Activated T-cell treated with anti-CD3 and anti-CD28 coated beads for 4 hours (primary cell): ENCODE measurements around the gene TLE4.
"Not testable (repeated sequence)": the region's sequence is repeated elsewhere in the genome, so short reads cannot be mapped to it uniquely, and the experiment has no call there.

ENCODE experiments used
- DNase-seq: peaks from one replicate; pipeline ENCODE4 v3.0.0-alpha.2; 2020

TLE4 gene

DNA sequence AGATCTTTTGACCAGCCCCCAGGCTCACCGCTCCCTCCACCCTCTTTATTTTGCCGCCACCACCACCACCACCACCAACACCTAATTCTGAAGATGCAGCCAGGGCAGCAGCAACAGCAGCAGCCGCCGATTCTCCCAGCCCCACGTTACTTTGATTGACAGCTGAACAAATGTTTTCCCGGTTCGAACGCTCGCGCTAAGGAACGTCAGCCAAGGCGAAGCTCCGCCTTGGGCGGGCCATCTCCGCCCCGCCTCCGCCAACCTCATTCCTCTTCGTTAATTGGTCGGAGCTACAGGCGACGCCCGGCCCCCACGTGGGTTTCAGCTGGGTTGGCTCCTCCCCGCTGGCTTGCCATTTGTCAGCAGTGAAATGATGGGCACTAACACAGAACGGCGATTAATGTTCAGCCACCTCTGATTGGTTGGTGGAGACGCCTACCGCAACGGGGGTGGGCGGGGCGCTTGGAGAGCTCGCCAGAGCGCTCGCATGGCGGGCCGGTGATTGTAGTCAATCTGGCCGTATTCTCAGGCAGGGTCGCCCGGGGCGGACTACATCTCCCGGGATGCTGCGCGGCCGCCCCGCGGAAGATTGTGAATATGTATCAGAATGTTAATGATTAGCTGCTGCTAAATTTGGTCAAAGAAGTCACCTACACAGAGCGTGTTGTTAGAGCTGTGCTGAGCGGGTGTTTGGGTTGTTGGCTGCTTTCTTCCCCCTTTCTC lies at the start of gene TLE4:
Gene TLE4, plus strand, starts transcription at position 657 of the 723 bp plus-strand sequence. CDS start 826 bp downstream, outside the sequence.
- peak; percentile 99 for DNase-seq

DNA sequence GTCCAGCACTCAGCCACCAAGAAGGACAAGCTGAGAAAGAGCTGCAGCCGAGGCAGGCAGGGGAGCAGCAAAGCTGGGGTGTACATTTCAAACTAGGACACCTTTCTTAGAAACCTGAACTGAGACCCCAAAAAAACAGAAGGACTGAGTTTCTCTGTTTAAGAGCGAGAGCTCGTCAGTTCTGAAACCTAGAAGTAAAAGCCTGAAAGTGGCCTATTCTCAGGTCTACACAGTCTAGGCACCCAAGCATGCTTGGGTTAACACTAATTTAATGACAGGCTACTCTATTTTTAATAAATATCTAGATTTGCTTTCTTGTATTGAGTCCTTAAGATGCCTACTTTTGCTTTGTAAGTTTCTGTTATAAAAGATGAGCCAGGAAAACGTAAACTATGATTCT lies 49.0 kb upstream of the TLE4 start:
- DNase-seq = no peak

DNA sequence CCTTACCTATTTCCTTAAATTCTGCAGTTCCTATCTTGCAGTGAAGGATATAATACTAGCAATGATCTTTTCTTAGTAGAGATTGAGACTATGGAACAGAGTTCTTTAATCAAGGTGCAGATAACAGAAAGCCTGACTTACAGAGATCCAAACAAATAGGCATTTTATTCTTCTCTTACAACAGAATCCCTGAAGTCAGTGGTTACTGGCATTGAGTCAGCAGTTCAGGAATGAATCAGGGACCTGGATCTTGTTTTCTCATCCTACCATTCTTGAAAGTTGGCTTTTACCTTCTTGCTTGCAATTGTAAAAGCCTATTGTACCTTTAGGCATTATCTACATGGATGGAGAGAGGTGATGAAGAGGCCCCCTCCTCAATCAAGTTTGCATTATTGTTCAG lies 47.5 kb upstream of the TLE4 start:
- no peak for DNase-seq

DNA sequence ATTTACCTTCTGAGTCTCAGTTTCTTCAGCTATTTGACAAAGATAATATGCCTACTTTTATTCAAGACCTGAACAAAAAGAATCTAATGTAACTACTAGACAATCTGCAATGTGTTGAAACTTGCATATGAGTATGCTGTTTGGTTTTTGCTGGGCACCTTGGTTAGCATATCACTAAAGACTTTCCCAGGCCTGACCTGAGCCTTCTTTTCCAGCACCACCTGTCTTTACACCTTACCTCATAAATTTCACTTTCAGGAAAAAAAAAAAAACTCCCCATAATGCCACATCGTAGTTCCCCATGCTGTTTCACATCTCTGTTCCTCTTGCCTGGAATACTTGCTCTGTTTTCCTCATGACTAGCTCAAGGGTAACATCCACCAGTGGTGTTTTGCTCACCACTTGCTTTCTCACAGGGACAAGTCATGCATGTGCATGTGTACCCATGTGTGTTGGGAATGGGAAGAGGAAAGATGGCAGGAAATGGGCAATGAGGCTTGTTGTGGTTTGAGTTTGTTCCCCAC lies 45.6 kb upstream of the TLE4 start:
- no peak for DNase-seq

DNA sequence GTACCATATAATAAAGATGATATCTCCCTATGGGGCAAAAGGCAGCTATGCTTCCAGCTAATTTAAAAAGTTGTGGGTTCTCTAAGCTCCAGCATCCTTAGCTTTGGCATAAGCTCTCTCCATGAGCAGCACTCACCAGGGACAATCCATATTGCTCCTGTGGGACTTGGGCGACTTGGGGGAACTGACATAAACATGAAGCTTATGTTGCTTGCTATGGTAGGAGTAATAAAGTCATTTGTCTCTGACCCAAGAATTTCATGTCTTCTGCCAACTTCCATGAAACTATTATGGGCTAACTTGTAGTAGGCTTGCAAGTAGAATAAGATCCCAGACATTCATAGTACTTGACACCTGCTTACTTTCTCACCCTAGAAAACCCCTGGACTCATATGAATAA lies 36.2 kb upstream of the TLE4 start:
- DNase-seq = no peak

DNA sequence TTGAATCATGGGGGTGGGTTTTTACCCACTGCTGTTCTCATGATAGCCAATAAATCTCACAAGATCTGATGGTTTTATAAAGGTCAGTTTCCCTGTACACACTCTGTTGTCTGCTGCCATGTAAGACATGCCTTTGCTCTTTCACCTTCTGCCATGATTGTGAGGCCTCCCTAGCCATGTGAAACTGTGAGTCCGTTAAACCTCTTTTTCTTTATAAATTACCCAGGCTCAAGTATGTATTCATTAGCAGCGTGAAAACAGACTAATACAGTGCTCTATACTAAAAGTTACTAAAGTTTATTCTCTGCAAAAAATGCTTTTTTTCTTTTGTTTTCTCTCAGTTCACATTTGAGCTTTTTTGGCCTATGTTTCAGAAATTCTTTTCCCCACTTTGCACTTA lies 33.9 kb upstream of the TLE4 start:
- no peak for DNase-seq

DNA sequence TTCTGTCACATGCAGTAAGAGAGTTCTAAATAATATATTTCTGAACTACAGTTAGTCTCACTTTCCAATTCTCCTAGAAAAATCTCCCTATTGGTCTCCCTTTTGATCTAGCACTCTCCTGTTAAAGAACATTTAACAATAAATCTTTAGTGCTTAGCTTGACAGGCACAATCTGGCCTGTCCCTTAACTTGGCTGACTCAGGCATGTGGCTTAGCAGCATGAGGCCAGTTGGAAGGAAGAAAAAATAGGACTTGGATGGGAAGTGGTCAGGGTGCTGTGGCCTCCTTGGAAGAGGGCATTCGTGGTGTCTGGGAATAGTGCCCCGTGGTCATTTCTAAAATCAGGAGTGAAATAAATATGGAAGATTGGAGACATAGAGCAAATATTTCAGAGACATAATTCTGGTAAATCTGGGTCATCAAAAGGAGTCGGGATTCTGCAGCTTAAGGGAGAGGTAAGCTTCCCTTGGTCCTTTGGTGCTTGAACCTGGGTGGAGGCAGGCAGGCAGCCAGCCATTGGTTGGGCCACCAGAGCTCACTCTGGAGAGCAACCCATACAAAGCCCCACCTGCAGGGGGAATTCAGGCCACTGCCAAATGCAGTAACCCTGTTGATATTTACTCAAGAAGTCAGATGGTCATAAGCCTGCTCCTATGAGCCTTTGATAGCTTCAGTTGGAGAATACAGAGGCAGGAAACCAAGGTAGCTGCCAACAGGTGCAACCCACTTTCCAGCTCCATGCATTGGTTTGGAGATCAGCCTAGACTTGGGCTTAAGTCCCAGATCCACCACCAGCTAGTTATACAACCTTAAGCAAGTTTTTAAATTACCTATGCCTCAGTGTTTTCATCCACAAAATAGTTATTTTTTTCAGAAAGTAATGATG lies 28.8 kb upstream of the TLE4 start:
- no peak for DNase-seq

DNA sequence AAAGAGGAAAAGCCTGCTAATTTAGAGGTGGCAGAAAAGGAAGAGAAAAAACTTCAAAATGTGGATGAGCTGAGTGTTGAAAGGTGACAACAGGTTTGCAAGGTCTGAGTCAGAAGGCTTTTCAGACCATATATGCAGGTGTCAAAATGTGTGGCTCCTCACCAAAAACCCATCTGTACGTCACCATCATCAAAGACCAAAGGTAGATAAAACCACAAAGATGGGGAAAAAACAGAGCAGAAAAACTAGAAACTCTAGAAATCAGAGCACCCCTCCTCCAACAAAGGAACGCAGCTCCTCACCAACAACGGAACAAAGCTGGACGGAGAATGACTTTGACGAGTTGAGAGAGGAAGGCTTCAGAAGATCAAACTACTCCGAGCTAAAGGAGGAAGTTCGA lies 27.4 kb upstream of the TLE4 start:
- DNase-seq = not testable (repeated sequence)

DNA sequence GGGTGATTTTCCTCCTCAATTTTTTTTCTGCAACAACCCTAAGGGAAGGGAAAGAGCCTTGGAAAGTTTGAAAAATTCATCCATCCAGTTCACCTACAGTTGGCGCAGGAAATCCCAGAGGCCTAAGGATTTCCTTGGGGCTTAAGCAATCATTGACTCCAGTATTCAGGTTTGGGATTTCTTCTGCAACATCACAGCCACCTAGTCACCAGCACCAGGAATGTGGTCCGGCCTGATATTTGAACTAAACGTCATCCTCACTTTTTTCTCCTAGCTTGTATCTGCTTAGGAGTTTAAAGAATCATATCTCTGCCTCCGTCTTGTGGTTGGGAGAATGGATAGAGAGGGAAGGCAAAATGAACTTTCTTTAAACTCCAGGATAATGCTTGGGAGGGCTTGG lies 20.2 kb upstream of the TLE4 start:
- no peak for DNase-seq

DNA sequence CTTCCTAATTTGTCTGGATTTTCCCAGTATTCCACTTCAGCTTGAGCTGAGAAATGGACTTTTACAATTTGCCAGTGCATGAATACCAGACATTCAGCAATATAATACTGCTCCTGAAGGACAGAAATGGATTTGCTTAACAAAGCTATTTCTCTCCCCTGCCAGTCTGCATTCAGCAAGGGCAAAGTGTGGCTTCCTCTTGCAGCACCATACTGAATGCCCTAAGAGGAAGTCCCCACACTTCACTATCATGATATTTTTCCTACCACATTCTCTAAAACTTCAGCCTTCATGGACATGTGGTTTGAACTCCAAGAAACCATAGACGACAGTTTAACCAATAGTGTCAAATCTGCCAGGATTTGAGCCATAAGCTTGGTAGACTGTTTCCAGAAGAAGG lies 19.8 kb upstream of the TLE4 start:
- no peak for DNase-seq

DNA sequence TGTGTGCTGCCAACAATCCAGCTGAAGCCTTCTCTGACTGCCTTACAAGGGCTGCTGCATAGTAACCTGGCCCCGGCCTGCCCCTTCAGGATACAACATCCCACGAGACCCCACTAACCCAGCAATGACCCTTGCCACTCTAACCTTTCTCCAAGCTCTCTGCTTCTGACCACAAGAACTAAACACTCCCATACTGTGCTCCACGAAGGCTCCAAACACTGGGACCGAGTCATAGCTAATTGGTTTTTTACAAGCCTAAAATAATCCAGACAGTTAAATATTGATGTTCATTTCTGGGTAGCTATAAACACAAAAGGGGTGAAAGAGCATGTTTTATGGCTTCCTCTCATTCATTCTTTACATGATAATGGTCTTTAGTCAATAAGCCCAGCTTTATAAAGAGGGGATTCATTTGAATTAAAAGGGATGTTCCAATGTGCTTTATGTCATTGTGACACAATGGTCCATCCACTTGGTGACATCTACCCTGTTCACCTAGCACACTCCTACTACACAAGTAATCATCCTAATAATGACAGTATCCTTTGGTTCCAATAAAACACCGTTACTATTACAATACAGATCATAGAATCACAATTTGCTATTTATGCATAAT lies 16.2 kb upstream of the TLE4 start:
- no peak for DNase-seq

DNA sequence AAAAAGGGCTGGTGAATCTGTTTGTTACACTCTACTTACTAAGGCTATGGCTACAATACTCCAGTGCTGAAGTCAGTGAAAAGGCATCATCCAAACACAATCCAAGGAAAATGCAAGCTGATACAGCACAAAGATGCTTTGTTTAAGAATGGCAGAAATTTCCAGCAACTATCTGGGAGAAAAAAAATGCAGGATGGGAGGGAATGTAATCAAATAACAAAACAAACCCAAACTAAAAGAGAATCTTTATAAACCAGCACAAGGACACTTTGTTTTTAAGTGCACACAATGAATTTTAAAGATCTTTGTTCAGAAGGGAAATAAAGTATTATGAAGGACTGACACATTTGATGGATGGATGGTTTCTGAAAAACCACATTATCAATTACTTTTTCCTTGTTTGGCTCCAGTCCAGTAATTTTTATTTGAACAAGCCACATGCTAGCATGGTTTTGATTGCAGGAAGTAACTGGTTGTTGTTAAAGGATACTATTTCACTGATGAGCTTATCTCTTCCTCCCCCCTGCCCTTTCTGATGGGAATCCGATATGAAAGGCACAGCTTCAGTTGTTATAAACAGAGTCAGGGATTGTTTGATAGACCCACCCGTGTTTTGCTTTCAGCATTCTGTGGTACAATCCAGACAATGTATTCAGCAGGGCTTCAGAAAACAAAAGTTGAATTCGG lies 12.1 kb upstream of the TLE4 start:
- no peak for DNase-seq

DNA sequence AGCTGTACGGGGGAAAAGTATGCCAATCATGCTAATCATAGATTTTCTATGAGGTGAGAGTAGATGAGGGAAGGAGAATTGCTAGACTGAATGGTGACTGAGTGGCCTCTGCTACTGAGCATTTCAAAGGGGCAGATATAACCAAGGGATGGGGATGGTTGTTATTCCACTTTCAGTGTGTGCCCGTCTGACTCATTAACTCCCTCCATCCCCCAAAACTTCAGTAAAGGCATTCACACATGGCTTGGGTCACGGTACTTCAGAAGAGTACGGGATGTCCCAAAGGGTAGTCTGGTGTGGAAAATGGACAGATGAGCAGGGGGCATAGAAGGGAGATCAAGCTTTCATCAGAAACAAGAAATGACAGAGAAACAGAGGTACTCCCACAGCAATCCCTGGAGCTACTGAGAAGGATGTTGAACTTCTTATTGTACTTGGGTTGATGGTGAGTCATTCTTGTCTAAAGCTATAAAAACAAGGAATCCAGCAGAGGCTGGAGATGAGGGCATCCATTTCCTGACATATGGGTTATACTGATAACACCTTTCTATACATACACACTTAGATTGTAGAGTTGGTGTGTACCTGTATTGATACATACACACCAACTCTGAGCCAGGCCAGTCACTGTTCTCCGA lies 8.9 kb upstream of the TLE4 start:
- DNase-seq = no peak

DNA sequence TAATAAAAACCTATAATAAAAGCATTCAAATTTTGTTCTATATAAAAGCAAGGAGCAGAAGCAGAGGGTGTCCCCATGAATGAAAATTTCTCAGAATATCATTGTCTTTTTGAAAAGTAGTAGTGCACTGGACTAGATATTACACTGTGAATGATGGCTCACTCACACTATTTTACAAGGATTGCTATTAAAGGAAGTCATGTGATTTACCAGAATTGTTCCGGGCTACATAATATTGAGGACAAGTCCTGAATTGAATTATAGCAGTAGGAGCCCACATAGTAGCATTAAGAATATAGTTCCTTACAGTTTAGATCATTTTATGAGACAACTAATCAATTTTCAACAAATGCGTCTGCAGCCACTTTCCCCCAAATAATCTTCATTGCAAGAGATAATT lies 7.7 kb upstream of the TLE4 start:
- no peak for DNase-seq

DNA sequence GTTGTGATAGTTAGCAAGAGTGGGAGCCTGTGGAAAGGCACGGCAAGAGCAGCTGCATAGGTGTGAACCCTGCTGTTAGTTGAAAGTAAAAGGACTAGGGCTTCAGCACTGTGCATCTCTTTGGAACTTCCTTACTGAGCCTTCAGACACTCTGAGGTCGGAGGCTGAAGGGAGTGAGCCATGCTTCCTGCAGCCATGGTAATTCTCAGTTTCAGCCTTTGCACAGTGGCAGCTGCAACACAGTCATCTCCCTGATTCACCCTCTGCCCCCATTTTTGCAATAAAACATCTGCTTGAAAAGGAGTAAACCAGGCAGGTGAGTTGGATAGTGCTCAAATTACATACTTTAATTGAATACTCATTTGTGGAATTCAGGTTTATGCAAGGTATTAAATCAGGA lies 6.5 kb upstream of the TLE4 start:
- DNase-seq = no peak

DNA sequence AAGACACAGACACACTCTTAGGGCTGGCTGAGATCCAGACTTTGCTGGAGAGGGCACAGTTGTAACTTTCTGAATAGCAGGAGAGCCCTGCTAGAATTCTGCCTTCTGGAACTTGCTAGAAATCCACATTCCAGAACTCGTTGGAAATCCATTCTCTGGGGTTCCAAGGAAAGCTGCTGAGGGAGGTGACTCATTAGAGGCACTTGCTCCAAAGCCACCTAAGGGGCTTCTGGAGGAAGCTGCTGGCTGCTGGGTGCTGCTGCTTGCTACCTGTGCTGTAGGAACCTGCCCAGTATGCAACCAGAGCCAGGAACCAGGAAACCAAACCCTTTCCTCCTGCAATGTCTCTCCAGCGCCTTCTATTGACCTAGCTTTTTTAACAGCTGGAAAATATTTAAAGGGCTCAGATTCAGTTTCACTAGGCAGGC lies 4.1 kb upstream of the TLE4 start:
- no peak for DNase-seq

DNA sequence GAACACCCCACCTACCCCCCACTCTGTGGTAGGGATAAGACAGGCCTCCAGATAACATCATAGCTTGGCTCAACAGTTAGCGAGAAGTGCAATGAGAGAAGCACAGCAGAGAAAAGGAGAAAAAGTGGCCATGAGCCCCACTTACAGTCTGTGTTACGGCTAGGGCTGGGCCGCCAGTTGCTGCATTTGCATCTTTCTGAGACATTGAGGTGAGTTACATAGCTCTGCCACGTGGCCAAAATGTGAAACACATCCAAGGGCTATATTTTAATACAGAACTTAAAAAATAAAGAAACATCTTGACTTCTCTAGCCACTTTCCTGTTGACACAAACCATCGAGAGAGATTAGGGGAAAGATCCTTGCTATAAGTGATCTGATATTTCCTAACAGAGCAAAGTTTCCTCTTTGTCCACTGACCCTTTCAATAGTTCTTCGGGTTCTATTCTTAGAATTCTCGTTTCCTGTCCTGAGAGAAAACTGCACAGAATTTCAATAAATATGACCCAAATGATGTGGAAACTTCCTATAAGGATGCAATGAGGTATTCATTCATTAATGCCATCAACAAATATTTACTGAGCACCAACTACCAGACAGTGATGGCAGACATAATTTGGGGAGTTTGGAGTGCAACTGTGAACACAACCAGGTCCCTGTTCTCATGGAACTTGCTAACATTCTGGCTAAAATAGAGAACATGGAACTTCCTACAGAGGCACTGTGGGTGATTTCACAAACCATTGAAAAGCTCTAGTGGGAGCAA lies 3.2 kb upstream of the TLE4 start:
- no peak for DNase-seq

DNA sequence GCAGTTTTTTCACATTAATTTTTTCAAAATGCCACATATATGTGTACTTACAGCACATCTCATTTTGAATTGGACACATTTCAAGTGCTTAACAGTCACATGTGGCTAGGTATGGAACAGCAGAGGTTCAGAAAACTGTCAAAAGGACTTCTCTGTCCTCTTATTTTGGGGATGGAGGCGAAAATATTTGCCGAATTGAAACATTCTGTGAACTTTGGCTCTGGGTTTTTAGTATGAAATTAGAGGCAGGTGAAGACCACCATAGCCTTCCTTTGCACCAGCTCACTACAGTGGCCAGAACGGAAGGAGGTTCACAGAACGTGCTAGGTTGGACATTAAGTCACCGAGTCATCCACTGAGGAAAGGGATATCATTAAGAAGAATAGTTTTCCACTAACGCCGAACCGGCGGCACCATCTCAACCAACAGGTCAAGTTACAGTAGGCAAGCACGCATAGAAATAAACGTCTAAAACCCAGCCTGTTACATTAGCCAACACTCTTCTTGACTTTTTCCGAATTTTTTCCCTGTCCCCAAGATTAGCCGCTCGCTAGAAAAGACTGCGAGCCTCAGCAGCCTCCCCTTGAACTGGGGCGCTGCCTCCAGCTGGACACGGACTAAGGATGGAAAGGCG lies 1.8 kb upstream of the TLE4 start:
- DNase-seq = no peak

DNA sequence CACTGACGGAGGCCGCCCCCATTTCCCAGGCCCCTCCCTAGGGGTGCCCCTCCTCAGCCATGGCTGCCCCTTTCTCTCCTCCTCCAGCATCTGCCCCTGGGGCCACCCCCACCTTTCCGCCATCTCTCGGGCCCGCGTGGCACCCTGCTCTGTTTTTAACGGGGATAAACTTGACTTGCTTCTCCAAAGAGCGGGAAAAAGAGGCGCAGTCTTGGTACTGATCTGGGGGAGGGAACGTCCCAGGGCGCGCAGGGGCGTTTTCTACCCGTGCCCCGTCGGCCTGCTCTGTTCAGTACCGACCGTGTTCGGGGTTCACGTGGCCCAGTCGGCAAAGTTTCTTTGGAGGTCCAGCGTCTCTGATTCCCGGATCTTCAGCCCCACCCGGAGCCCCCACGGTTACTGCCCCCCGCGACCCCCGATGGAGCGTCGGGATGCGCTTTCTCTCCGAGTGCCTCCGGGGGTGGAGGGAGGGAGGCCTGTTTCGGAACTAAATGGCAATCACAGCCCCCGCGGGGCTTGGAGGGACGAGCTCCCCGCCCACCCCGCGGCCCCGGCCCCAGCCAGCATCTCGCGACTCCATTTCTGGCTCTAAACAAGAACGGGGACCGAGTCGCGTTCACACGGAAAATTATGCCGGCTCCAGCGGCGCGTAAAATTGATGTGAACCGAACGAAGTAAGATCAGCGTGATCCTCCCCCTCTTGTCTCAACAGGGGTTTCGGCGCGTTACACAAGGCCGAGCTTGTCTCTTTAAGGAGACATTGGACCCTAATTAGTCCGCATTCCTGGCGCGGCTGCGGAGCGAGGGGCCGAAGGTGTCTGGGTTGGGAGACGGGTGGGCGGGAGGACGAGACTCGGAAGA lies 1.1 kb upstream of the TLE4 start:
- DNase-seq = peak; percentile 29

DNA sequence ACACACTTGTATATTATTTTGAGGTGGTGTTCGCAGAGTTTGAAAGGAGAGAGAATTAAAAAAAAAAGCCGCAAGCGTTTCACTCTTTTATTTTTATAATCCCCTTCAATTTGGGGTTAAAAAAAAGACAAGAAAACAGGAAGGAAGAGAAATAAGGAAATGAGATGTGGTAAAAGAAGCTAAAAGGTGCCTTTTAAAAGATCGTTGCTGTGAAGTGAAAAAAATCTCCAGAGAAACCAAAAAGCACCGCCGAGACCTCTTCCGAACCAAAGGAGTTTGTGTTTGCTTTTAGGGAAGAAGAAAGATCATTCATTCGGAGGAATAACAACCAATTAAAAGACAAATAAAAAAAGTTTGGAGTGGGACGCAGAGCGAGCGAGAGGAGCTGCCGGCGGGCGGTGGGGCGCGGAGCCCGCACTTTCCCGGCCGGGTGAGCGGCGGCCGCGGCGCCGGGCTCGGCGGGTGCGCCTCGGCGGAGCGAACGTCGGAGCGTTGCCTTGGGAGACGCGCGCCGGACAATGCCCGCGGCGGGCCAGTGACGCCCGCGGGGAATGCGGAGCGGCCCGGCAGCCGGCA lies 355 bp downstream of the TLE4 start:
- DNase-seq = no peak
